HuH-7 (cell line): ENCODE results near the gene NRXN2.
A peak's percentile ranks its signal among the peaks of the same experiment; 100 is the strongest.

ENCODE experiments used
- DNase-seq: peaks from one replicate; pipeline ENCODE4 v3.0.0; 2011; ENCODE audit warnings: low spot score

Gene NRXN2

DNA sequence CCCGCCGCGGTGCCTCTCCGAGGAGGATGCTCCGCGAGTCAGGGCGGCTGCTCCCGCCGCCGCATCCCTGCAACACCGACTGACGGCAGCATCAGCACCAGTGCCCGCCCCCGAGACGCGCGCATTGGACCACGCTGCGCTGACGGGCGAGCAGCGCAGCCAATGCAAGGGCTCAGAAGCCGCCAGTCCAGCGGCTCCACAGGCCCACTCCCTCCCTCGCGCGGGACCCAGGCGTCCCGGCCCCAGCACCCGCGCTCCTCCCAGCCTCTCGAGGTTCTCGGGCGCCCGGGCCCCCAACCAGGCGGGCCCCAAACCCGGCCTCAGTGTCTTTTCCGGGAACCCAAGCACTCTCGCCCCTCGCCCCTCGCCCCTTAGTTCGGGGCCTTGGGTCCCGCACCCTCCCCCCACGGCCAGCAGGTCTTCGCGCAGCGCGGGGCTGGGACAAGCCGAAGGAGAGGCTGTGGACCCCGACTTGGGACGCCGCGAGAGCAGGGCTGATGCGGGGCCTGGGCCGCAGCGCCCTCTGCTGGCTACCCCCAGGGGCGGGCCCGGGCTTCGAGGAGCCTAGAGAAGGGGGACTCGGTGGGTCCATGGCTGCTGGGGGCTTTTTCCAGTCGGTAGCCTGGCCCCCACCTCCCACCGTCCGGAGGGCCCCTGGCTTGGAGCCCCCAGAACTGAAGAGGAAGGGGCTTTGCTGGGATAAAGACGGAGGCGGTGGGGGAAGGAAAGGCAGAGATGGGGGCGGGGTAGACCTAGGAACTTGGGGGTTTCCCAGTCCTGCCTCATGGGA is at the start of gene NRXN2:
Gene NRXN2, minus strand, starts transcription at position 81 of the 790 bp plus-strand sequence. CDS start 9,498 bp downstream, outside the sequence.
- DNase-seq, result peak; percentile 94

- no peak for DNase-seq
These were observed 49.5 kb upstream of the NRXN2 start for GRCh38 chr11:64772303-64773018.

GRCh38 chr11:64771861-64772260 is 48.9 kb upstream of the NRXN2 start:
- DNase-seq, result no peak

DNA sequence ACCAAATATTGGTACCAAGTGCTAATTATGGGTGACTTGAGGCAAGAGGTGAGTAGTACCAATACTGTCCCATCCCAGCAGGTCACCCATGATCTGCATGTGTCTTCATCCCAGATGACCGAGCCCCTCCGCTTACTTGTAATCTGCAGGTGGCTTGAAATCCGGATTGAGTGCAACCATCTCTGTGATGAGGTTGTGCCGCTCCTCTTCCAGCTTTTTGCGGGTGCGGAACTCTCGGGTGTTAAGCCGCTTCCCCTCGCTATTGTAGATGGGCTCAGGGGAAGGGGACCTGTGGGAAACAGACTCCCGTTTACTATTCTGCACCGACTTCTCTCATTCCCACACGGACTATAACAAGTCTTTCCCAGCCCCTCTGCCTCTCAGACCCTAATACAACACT is 47.1 kb upstream of the NRXN2 start:
- DNase-seq, result no peak

DNA sequence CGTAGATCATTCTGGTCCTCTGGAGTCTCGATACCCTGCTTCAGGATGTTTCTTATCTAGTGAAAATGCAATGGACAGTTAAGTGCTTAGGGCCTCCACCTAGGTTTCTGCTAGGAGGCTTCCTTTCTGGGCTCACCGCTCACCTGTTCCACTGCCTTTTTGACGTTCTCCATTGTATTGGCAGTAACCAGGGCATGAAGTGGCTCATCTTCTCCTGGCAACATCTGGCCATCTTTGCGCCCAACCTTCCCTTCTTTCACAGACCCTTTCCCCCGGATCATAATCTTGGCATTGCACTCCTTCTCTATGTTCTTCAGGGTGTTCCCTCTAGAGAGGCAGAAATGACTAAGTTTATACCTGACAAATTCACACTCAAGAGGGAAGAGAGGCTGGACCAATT is 46.3 kb upstream of the NRXN2 start:
- DNase-seq, result no peak

GRCh38 chr11:64768300-64768694 is 45.3 kb upstream of the NRXN2 start:
- DNase-seq, result no peak

DNA sequence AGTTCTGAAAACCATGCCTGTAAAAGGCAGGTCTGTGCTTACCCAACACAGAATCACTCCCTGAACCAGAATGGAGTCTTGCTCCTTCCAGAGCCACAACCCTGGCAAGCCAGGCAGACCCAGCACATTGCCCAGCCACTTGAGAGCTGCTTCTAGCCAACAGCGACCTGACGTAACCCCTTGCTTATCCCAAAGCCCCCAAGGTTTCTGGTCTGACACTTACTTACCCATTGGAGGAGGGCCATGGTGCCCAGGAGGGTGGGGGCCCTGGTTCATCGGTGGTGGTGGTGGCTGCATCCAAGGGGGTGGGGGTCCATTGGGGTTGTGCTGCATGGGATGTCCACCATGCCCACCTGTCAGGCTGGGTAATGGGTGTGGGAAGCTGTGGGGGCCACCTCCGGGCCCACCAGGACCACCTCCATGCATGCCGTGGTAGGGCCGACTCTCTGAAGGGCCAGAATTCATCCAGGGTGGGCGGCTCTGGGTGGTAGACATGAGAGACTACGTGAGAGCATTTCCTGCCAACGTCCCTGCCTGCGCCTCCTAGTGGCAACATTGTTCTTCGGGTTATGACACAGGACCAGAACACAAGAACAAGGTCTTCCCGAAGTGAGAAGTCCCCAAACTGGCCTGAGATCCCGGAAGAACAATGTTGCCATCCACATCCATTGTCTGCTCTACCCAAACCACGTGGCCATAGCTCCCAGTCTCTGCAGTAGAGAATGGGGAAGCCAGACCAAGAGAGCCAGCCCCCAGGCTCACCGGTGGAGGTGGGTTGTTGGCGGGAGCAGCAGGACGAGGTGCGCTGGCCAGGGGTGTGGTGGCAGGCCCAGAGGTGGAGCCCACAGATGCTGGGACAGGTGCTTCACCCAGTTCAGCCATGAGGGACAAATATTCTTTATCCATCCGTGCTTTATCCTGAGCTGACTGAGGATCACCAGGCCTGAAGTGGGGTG is 44.6 kb upstream of the NRXN2 start:
- DNase-seq, result peak; percentile 53

DNA sequence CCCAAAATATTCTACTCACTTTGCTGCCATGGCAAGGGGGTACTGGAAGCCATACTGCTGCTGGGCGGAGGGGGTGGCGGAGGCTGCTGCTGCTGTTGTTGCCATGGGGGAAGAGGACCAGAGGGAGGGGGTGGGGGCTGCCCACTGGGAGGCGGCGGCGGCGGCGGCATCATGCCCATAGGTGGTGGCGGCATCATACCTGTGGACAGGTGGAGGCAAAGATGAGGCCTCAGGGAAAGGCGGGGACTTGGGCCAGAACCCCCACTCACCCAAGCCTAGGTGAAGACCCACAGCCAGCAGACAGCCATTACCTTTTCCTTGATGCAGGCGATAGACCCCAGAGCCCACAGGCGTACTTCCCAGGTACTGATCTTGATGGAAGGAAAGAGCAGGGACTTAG is 43.9 kb upstream of the NRXN2 start:
- DNase-seq, result no peak

GRCh38 chr11:64765851-64766665 is 43.1 kb upstream of the NRXN2 start:
- DNase-seq, result no peak

DNA sequence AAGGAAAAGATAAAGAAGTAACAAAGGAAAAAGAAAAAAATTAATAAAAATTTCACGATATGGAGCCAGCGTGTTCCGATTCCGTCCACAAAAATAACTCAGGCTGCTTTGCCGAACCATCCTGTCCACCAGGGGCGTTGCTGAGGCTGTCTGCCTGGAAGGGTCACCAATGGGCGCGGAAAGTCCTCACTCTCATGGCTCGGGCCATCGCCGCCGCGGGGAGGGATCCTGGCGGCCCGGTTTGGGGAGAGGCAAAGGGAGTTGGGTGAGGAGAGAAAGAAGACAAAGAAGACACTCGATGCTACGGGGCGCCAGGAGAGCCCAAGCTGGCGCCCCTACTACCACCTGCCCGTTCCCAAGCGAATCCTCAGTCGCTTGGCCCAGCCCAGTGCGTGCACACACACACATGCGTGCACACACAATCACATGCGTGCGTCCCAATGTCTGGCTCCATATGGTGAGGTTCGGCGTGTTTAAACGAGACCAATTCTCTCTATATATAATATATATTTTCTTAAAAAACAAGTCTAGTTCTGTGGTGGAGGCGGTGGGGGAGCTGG is 42.4 kb upstream of the NRXN2 start:
- DNase-seq, result no peak

GRCh38 chr11:64764753-64765152 is 41.8 kb upstream of the NRXN2 start:
- no peak for DNase-seq

DNA sequence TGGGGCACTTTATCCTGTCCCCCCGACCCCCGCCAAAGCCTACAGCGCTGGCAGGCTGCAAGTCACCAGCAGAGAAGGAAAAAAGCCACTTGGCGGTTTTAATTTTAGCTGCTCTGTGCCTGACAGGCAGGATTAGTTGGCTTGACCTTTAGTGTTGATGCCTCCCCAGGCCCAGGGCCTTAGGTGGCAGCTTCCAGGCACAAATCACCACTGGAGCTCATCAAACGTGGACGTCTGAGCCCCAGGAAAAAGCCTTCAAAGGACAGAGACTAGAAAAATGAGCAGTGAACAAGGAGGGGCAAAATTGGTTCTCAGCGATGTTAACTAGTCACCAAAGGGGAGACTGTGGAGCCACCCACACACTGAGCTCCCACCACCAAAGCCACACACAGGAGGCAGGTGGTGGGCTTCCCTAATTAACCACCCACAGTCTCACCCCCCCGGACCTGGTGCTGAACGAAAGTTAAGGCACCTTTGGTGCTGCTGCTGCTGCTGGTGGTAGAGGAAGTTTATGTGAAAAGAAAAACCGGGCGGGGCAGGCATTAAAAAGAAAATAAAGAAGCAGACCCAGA is 41.1 kb upstream of the NRXN2 start:
- DNase-seq, result no peak

DNA sequence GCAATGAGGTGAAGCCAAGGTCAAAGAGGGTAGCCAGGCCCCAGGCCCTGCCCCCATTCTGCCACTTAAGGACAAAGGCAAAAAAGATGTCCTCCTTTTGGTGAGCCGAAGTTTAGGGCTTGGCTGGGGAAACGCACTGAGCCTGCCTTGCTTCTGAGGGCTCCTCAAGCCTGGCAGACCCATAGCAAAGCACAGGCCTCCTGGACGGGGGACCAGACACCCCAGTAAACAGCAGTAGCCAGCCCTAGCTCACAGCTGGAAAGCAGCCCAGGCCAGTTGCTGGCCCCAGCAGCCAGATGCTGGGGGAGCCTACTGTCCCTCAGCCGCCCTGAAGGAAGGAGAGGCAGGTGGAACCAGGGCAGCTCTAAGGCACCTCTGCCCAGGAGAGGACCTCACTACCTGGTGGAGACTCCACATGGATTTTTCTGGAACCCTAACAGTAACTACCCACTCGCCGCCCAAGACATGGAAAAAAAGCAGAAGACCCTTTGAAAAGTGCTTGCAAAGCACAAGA is 40.6 kb upstream of the NRXN2 start:
- DNase-seq, result no peak

DNA sequence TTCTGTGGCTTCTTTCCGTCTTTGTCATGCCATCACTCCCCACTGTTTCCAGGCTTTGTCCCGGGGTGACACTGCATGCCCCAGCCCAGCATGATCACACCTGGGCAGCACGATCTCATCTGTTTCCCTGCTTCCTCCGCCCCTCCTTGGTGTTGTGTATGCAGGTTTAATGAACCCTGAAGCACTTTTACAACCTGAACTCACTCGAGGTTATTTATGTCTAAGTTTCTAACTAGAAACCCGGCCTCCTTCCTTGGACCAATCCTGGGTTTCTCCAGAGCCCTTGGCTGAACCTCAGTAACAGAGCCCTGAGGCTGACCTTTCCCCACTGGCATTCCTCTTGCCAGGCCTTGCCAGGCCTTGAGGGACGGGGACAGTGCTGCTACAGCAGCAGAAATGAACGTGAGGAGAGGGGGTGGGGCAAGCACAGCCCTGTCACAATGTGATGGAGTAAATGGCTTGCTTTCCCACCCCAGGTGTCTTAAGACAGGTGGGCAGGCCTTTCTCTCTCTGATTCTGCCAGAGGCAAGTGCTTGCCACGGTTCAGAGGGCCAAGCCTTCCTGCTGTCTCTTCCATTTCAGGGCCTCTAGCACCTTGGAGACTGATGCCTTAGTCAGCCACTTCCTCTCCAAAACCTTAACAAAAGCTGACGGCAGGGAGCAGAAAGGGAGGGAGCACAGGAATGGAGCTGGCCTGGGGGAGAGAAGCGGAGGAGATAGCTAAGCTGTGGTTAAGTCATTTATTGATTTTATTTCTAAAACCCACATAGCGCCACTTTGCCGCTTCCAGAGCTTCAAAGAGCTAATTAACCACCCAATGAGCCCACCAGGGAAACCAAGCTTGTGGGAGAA is 39.9 kb upstream of the NRXN2 start:
- no peak for DNase-seq

DNA sequence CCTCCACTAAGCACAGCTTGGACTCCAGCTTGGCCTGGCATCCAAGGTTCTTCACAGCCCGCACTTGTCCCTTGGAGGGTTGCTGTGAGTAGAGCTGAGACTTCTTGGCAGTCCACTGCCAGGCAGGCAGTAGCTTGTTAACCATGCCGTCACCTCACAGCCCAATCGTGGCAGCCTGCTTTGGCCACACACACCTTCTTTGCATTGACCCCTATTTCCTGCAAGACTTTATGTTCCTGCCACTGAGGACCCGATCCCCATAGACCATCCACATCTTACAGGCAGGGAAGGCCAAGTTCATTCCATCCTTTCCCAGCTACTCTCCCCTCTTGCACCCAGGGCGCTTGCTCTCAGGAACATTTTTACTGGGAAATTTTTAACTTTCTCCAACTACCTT is 39.3 kb upstream of the NRXN2 start:
- DNase-seq, result no peak

DNA sequence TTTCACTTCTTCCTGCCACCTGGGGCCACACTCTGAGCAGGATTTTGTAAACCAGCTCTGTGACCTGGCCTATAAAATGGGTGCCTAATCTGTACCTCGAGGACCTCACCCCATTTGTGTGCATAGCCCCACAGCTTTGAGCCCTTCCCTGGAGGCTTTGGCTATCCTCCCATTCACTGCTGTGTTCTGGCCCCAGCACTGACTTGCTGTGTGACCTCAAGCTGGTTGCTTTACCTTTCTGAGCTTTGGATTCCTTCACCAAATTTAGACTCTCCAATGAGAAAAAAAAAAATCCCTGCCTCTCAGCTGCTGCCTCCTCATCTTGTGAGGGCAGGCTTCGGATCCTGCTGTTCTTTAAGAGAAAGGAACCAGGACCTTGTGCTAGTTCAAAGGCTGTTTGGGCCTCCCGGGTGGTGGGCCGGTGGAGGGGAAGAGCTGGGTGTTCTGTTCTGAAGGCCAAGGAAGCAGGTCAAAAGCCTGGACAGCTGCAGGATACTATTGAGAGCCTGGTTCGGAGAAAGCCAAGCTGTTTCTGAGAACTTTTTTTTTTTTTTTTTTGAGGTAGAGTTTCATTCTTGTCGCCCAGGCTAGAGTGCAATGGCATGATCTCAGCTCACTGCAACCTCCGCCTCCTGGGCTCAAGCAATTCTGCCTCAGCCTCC is 37.9 kb upstream of the NRXN2 start:
- no peak for DNase-seq

DNA sequence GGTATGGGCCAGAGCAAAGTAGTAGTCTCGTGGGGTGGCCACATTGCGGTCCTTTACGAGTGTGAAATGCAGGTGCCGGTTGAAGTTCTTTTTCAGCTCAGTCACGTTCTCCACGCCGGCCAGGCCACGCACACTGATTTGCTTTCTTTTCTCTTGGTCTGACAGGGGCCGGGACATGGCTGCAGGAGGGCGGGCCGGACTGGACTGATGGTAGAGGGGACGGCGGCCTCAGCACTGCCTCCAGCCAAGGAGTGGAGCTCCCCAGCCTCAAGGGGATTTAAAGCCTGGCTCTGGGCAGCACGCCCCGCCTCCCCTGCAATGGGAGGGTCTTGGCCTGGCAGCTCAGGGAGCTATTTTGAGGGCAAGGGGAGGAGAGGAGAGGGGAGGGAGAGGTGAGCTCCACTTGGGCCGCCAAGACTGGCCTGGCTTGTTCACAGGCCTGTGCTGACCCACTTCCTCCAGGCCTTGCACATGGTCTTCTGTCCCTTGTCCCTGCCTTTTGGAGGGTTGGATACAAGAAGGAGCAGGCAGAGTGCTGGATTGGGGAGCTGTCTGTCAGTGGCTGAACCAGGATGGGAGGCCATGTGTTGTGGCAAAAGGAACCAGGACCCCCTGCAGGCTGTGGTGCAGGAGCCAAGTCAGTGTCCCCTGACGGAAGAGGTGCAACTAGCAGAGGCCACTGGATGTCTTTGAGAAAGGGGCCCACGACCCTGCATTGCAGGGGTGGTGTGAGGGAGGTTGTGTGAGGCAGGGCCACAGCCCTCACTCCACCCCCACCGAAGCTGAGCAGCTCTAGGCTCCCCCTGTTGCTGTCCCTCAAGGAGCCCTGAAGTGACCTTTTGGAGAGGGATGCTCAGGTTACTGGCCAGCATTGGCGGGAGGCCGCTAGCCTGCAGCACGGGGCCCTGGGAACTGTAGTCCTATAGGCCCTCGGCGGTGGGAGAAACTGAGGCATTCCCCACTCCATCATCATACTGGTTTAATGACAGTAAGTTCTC is 37.0 kb upstream of the NRXN2 start, which contains the start of gene PYGM:
Gene PYGM, minus strand, starts transcription at position 253 of the 998 bp plus-strand sequence. Its CDS starts 76 bp downstream, at position 177.
- no peak for DNase-seq
